GM12872 (cell line): ENCODE measurements around the gene TRAPPC13.
A peak's percentile ranks its signal among the peaks of the same experiment; 100 is the strongest.

Source experiments
- CTCF ChIP-seq: IDR thresholded peaks from 3 replicates; pipeline ENCODE4 v1.5.1; 2011; ENCODE audit warnings: low read depth, mild to moderate bottlenecking, low read length, moderate library complexity; ENCODE audit not compliant: insufficient read depth

TRAPPC13 gene

DNA sequence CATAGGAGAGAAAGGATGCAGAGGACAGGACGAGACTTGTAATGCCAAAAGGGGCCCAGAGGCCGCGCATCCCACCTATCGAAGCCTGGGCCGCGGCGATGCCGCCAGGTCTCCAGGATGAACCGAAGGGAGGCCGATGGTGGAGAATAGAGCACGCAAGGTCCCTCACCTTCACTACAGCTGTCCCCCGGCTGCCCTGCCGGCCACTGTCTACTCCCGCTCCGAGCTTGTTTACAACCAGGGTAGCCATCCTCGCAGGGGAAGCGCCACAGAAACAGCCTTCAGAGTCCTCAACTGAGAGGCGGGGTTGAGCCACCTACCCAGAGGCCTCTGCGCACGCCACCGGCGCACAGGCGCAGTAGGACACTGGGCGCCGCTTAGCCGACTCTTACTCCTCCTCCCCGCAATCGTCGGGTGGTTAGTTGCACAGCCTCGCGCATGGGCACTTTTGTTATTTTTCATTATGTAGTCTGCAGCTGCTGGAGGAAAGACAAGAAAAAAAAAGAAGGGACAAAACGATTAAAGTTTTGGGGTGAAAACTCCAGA, 729 bp upstream of the TRAPPC13 start, which contains the start of gene TRIM23:
Gene TRIM23, minus strand, starts transcription at position 309 of the 546 bp plus-strand sequence. Its CDS starts 59 bp downstream, at position 250.
- TF ChIP-seq CTCF: 0 out of 3 replicates have a peak, but pooled peaks have one; percentile 18

DNA sequence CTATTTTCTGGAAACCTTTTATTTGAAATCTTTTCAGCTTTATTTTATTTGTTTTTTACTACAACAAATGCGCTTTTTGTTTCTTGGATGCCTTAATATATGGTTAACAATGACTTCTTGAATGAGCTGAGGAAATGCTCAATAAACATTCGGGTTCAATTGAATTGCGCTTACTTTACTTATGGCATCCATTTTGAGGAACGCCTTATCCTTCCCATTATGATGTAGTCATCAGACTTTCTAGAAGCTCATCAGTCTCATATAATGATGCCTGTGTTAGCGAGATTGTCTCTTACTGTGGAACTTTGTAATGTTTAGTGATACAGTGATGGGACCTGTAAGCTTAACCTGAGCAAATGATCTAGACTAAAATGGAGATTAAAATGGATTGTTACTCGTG, 916 bp downstream of the TRAPPC13 start:
- no peak for TF ChIP-seq CTCF

DNA sequence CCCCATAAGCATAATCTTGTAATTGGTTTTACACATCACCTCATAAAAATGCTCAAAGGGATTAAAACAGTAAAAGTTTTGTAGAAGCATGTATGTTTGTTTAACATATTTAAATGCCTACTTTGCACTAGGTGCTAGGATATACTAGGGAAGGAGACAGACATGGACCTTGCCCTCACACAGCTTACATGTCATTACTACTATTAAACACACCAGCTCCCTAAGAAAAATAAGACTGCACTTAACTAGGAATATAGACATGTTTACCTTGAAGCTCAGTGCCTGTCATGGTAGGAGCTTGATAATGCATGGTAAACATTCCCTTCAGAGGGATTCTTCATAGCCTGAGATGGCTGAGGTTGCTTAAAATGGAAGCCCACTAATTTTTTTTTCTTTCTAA, 6.2 kb downstream of the TRAPPC13 start:
- TF ChIP-seq CTCF: no peak

DNA sequence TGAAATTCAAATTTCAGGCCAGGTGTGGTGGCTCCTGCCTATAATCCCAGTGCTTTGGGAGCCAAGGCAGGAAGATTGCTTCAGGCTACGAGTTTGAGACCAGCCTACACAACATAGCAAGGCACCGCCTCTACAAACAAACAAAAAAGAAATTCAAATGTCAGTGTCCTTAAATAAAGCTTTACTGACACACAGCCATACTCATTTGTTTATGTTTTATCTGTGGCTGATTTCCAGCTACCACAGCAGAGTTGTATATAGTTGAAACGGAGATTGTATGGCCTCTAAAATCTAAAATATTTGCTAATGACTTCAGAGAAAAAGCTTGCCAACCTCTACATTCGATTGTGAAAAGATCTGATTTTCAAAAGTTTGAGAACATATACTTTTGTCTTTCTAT, 15.4 kb downstream of the TRAPPC13 start:
- no peak for TF ChIP-seq CTCF

DNA sequence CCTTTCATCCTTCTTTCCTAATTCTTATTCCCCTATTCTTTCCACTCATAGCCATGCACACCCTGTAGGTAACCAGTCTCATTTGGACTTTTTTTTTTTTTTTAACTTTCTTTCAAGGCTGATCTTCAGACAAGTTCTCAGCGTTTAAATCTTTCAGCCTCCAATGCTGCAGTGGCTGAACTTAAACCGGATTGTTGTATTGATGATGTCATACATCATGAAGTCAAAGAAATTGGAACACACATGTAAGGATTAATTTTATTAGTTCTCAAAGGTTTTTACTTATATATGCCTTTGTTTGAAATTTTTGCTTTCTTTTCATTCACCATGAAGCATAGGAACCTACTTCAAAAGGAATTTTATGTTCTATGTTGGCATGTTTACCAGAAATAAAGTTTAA, 22.1 kb downstream of the TRAPPC13 start:
- no peak for TF ChIP-seq CTCF

DNA sequence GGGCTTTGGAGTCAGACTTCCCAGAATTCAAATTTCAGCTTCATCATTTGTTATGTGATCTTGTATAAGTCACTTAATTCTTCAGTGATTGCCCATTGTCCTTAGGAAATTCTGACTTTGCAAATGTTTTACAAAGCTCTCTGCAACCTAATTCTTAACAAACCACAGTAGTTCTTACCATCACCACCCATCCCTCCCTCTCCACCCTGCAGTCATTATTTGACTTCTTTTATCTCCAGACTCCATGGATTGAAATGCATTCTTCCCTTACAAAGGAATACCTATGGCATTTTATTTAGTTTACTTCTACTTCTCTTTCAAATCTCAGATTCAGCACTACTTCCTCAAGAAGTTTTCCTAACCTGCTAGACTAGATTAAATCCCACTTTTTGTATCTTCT, 23.1 kb downstream of the TRAPPC13 start:
- no peak for TF ChIP-seq CTCF

DNA sequence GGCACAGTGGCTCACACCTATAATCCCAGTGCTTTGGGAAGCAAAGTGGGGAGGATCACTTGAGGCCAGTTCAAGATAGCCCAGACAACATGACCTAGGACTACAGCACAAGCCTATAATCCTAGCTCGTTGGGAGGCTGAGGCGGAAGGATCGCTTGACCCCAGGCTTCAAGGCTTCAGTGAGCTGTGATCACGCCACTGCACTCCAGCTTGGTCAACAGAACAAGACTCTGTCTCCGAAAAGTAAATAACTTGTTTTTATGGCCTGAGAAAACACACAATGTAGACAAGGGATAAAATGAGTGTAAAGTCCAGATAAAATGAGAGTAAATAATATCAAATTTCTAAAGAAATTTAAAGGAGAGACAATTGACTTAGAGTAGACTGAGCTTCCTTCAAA, 26.3 kb downstream of the TRAPPC13 start:
- no peak for TF ChIP-seq CTCF
